IPS-NIHi7 (cell line): ENCODE measurements around the gene BAZ2B.

Source experiments
- DNase-seq: peaks from one replicate; pipeline ENCODE4 v3.0.0; 2012; ENCODE audit warnings: mixed read lengths; ENCODE audit errors: extremely low spot score

The BAZ2B gene

GRCh38 chr2:159617100-159617499 is 752 bp upstream of the BAZ2B start:
- no peak for DNase-seq

- peak; percentile 85 for DNase-seq
Observed at GRCh38 chr2:159615367-159616285, 722 bp downstream of the BAZ2B start.

GRCh38 chr2:159614534-159615366 is 1.6 kb downstream of the BAZ2B start:
- no peak for DNase-seq

GRCh38 chr2:159613651-159614285 is 2.6 kb downstream of the BAZ2B start:
- DNase-seq = no peak

GRCh38 chr2:159613091-159613490 is 3.3 kb downstream of the BAZ2B start:
- DNase-seq = no peak

GRCh38 chr2:159612255-159612901 is 4.0 kb downstream of the BAZ2B start:
- no peak for DNase-seq

- DNase-seq = no peak
Observed at GRCh38 chr2:159609811-159610549, 6.4 kb downstream of the BAZ2B start.

GRCh38 chr2:159608723-159609308 is 7.5 kb downstream of the BAZ2B start:
- no peak for DNase-seq

- DNase-seq = no peak
Observed at GRCh38 chr2:159608108-159608507, 8.2 kb downstream of the BAZ2B start.

- DNase-seq = no peak
Observed at GRCh38 chr2:159606287-159606686, 10.1 kb downstream of the BAZ2B start.

- DNase-seq = no peak
Observed at GRCh38 chr2:159605441-159606178, 10.7 kb downstream of the BAZ2B start.

GRCh38 chr2:159604159-159604558 is 12.2 kb downstream of the BAZ2B start:
- no peak for DNase-seq

- DNase-seq = no peak
Observed at GRCh38 chr2:159600752-159601151, 15.6 kb downstream of the BAZ2B start.

- no peak for DNase-seq
Observed at GRCh38 chr2:159595410-159596046, 20.8 kb downstream of the BAZ2B start.

- DNase-seq = peak; percentile 12
Observed at GRCh38 chr2:159592441-159592840, 23.9 kb downstream of the BAZ2B start.

GRCh38 chr2:159591221-159591620 is 25.1 kb downstream of the BAZ2B start:
- no peak for DNase-seq

GRCh38 chr2:159589286-159589685 is 27.1 kb downstream of the BAZ2B start:
- no peak for DNase-seq

- DNase-seq = no peak
Observed at GRCh38 chr2:159586034-159586433, 30.3 kb downstream of the BAZ2B start.

GRCh38 chr2:159585622-159586021 is 30.7 kb downstream of the BAZ2B start:
- no peak for DNase-seq
